Smooth muscle cell (in vitro differentiated cells): ENCODE measurements around the gene RAD9A. TPM values are rescaled to one million over a fixed set of nuclear protein-coding genes. Genes with fewer than 3 reads are reported as not detected.

Experiments
- DNase-seq: peaks from one replicate; lab custom pipeline; 2025; ENCODE audit not compliant: unreplicated experiment; lab: John Stamatoyannopoulos, UW
- H2AFZ ChIP-seq: fragments of 200-600 bp; sonication (generic); 2 replicates; pipeline ENCODE4 v1.6.0; 2016; ENCODE audit warnings: antibody characterized with exemption, low read depth, mild to moderate bottlenecking
- H3F3A ChIP-seq: fragments of 200-600 bp; sonication (generic); 2 replicates; pipeline ENCODE4 v1.6.0; 2017; ENCODE audit warnings: antibody characterized with exemption, low read depth
- H3K27ac ChIP-seq: fragments of 200-600 bp; sonication (generic); 2 replicates; pipeline ENCODE4 v1.5.1; 2016; ENCODE audit warnings: low read depth, mild to moderate bottlenecking
- H3K27me3 ChIP-seq: fragments of 200-600 bp; sonication (generic); 2 replicates; pipeline ENCODE4 v1.6.1; 2016; ENCODE audit warnings: low read depth, mild to moderate bottlenecking
- H3K36me3 ChIP-seq: fragments of 200-600 bp; sonication (generic); 2 replicates; pipeline ENCODE4 v1.5.1; 2016; ENCODE audit warnings: low read depth
- H3K4me1 ChIP-seq: fragments of 200-600 bp; sonication (generic); 2 replicates; pipeline ENCODE4 v1.5.1; 2016; ENCODE audit warnings: low read depth
- H3K4me2 ChIP-seq: fragments of 200-600 bp; sonication (generic); 2 replicates; pipeline ENCODE4 v1.6.0; 2016; ENCODE audit warnings: mild to moderate bottlenecking
- H3K4me3 ChIP-seq: fragments of 200-600 bp; sonication (generic); 2 replicates; pipeline ENCODE4 v1.5.1; 2016; ENCODE audit warnings: mild to moderate bottlenecking
- H3K79me2 ChIP-seq: fragments of 200-600 bp; sonication (generic); 2 replicates; pipeline ENCODE4 v1.6.0; 2016; ENCODE audit warnings: low read depth, mild to moderate bottlenecking
- H3K9ac ChIP-seq: fragments of 200-600 bp; sonication (generic); 2 replicates; pipeline ENCODE4 v1.6.0; 2016; ENCODE audit warnings: low read depth
- H3K9me3 ChIP-seq: fragments of 200-600 bp; sonication (generic); replicated peaks from 2 replicates; pipeline ENCODE4 v1.5.1; 2016; ENCODE audit warnings: low read depth
- H4K20me1 ChIP-seq: fragments of 200-600 bp; sonication (generic); 2 replicates; pipeline ENCODE4 v1.6.0; 2016; ENCODE audit warnings: low read depth
- WGBS: methylation state at CpG from one replicate; pipeline ENCODE4 v1.1.7; 2016; ENCODE audit warnings: low lambda C conversion rate; 5-methylcytosine and 5-hydroxymethylcytosine counted together
- polyA plus RNA-seq: library from polyadenylated mRNA; unstranded; fragments of >200 nt; fragmentation: Nextera tagmentation; extraction: Ambion mirVana; gene quantifications from 2 replicates; pipeline ENCODE4 v1.2.1, GENCODE V29; 2016
- total RNA-seq: library from RNA; depleted of rRNA; stranded (reverse); fragments of >200 nt; gene quantifications from 2 replicates; pipeline ENCODE4 v1.2.3, GENCODE V29; 2014
- TF ChIP-seq, protein P1 (sequence below): fragments of 200-600 bp; sonication (generic); IDR thresholded peaks from 2 replicates; pipeline ENCODE4 v1.5.1; 2017; ENCODE audit warnings: borderline replicate concordance, mild to moderate bottlenecking, antibody characterized with exemption; ENCODE audit not compliant: insufficient read depth, poor library complexity, severe bottlenecking

RAD9A gene
- total and polyA plus RNA-seq, 2 experiments from 2014 or later: 19.5 to 21.4 TPM

DNA sequence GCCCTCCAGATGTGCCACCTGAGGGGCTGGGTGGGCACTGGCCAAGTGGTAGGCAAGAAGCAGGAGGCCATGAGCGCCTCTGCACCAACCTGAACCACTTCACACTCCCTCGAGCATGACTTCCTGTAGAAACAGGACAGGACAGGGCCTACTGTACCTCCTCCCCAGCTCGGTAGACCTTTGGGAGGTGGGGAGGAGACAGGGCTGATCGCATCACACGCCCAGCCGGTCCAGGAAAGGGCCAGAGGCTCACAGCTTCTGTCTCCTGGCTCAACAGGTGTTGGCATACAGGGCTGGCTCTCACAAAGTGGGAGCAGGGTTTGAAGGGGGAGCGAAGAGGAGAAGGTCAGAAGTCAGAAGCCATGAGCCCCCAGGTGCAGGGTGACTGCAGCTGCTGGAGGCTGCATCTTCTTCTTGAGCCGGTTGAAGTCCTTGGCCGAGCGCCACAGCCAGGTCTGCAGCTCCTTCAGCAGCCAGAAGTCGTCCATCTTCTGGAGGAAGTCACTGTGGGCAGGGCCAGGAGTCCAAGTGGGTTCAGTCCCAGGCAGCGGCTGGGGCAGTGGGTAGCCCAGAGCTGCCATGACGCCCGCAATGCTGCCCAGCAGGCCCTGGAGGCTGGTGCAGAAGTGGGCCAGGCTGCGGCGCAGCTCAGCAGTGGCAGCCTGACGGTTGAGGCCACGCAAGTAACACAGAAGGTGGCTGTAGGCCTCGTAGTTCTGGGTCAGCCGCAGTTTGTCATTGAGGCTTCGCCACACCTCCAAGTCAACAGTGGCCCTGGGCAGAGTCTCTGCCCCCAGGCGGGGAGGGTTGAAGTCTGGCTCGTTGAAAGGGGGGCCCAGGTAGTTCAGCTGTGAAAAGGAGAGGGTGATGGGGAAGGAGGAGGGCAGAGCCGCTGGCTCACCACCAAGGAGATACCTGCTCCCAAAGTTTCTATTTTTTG, 26.7 kb upstream of the RAD9A start:
- Histone ChIP-seq H3F3A (no peaks in the 10 kb centered on the region), H2AFZ (no peak overlapping the region), H3K79me2 (no peaks in the 10 kb centered on the region), H3K4me3 (no peak overlapping the region), H3K9me3 (no peaks in the 10 kb centered on the region), H3K36me3 (no peaks in the 10 kb centered on the region), H3K27ac (no peak overlapping the region), H3K4me2 (no peak overlapping the region), H3K27me3 (no peaks in the 10 kb centered on the region), H4K20me1 (peaks cover 54% of the 10 kb centered on the region), H3K4me1 (no peaks in the 10 kb centered on the region), H3K9ac (no peak overlapping the region)
- TF ChIP-seq, protein P1, sequence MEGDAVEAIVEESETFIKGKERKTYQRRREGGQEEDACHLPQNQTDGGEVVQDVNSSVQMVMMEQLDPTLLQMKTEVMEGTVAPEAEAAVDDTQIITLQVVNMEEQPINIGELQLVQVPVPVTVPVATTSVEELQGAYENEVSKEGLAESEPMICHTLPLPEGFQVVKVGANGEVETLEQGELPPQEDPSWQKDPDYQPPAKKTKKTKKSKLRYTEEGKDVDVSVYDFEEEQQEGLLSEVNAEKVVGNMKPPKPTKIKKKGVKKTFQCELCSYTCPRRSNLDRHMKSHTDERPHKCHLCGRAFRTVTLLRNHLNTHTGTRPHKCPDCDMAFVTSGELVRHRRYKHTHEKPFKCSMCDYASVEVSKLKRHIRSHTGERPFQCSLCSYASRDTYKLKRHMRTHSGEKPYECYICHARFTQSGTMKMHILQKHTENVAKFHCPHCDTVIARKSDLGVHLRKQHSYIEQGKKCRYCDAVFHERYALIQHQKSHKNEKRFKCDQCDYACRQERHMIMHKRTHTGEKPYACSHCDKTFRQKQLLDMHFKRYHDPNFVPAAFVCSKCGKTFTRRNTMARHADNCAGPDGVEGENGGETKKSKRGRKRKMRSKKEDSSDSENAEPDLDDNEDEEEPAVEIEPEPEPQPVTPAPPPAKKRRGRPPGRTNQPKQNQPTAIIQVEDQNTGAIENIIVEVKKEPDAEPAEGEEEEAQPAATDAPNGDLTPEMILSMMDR: no peak
- no peak for DNase-seq
- WGBS: 93% methylated on average over 24 of the region's 24 CpGs

DNA sequence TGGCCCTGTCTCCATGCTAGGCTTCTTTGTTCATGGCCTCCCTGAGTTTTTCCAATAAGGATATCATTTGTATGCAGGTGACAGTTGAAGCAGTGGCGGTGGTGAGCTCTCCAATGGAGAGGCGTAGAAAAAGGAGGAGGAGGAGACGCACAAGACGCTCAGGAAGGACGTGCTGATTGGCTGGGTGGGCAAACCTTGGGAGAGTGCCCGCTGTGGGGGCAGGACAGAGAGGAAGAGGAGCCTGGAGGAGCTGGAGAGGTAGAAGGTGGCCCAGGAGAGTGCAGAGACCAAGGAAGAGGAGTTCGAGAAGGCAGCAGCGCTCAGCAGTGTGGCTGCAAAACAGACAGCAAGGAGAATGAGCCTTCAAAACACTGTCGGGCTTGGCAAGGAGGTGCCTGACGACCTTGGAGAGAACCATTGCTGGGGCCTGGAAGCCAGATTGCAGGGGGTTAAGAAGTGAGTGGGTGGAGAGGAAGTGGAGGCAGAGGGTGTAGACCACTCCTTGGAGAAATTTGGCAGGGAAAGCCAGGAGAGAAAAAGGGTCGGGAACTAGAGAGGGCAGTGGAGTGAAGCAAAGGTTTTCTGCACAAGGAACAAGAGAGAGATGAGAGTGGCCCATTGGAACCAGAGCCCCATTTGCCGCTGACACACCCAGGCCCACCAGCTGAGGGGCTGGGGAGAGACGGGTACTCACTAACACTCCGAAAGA, 25.9 kb upstream of the RAD9A start:
- no peak overlapping the region for H3K4me2 ChIP-seq

DNA sequence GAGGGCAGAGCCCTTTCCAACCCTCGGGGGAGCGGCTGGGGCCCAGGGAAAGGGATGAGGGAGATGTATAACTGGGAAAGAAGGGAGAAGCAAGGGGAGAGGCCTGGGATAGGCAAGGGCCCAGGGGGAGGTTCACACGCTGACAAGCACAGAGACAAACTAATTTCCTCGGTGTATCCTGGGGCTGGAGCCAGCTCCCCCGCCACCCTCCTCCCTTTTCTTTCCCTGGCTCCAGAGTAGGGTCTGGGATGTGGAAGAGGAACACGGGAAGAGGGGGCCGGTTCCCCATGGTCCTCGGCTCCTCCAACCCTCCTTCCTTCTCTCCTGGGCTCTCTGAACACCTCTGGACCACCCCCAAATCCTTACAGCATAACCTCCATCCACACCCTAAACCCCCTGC, 25.2 kb upstream of the RAD9A start:
- peaks cover 11% of the 10 kb centered on the region for H3K4me1 ChIP-seq
- H3K27me3 ChIP-seq: no peaks in the 10 kb centered on the region
- H2AFZ ChIP-seq: no peak overlapping the region
- H3K4me3 ChIP-seq: peak overlapping the region; percentile 16
- no peaks in the 10 kb centered on the region for H3K79me2 ChIP-seq
- no peaks in the 10 kb centered on the region for H3K36me3 ChIP-seq
- H3K9ac ChIP-seq: no peak overlapping the region
- no peaks in the 10 kb centered on the region for H3K9me3 ChIP-seq
- TF ChIP-seq, protein P1: no peak
- peaks cover 69% of the 10 kb centered on the region for H4K20me1 ChIP-seq
- H3F3A ChIP-seq: no peaks in the 10 kb centered on the region
- WGBS: 86% methylated on average over 8 of the region's 8 CpGs
- H3K27ac ChIP-seq: no peak overlapping the region
- no peak for DNase-seq
- no peak overlapping the region for H3K4me2 ChIP-seq

More for the DNA sequence above, 25.9 kb upstream of the RAD9A start:
- Histone ChIP-seq H3F3A (no peaks in the 10 kb centered on the region), H3K27ac (no peak overlapping the region), H3K4me1 (peaks cover 5% of the 10 kb centered on the region), H3K4me3 (no peak overlapping the region), H3K9ac (no peak overlapping the region), H3K79me2 (no peaks in the 10 kb centered on the region), H2AFZ (no peak overlapping the region), H4K20me1 (peaks cover 62% of the 10 kb centered on the region), H3K9me3 (no peaks in the 10 kb centered on the region), H3K36me3 (no peaks in the 10 kb centered on the region), H3K27me3 (no peaks in the 10 kb centered on the region)
- WGBS: 72% methylated on average over 14 of the region's 14 CpGs
- no peak for DNase-seq
- TF ChIP-seq, protein P1: no peak
